Ascending aorta (tissue), 2 donors: ENCODE measurements around the gene GPR65. TPM values are rescaled to one million over a fixed set of nuclear protein-coding genes. Genes with fewer than 3 reads are reported as not detected.

Source experiments
- DNase-seq, 2 donors: peaks; one replicate each; pipeline ENCODE4 v3.0.0-alpha.2; 2019; ENCODE audit warnings: low spot score in 2 of 2
- H3K27ac ChIP-seq, 2 donors: fragments of 200-600 bp; sonication (generic); one replicate each; pipeline ENCODE4 v1.5.1; 2016 to 2017; ENCODE audit warnings: mild to moderate bottlenecking in 1 of 2
- H3K27me3 ChIP-seq: fragments of 200-600 bp; sonication (generic); one replicate; pipeline ENCODE4 v1.5.1; 2017
- H3K36me3 ChIP-seq, 2 donors: fragments of 200-600 bp; sonication (generic); one replicate each; pipeline ENCODE4 v1.5.1; 2016
- H3K4me1 ChIP-seq, 2 donors: fragments of 200-600 bp; sonication (generic); one replicate each; pipeline ENCODE4 v1.5.1; 2016 to 2017; ENCODE audit warnings: mild to moderate bottlenecking in 1 of 2
- H3K4me3 ChIP-seq, 2 donors: fragments of 200-600 bp; sonication (generic); one replicate each; pipeline ENCODE4 v1.5.1; 2016 to 2017; ENCODE audit warnings: mild to moderate bottlenecking in 1 of 2
- H3K9me3 ChIP-seq, 2 donors: fragments of 200-600 bp; sonication (generic); one replicate each; pipeline ENCODE4 v1.5.1; 2016
- CTCF ChIP-seq, 3 experiments: fragments of 200-600 bp in 2 of 3; fragments of 450-650 bp in 1 of 3; sonication (generic) in 2 of 3; IDR thresholded peaks; one replicate each; pipeline ENCODE4 v1.5.1; 2016 to 2019; ENCODE audit warnings: antibody characterized with exemption in 3 of 3, mild to moderate bottlenecking in 1 of 3, moderate library complexity in 1 of 3
- intact Hi-C: fragments of 100-400 bp; cut with DNase I; formaldehyde crosslinking; loops from one replicate; pipeline ENCODE4 v1.15.1; 2023
- total RNA-seq: library from RNA; depleted of rRNA; stranded (reverse); fragments of >200 nt; gene quantifications from one replicate; pipeline ENCODE4 v1.1.0, GENCODE V29; 2016

Gene GPR65
- total RNA-seq, 1 donor from 2014 or later = 0.32 TPM

- Histone ChIP-seq H3K36me3 (no peaks in the 10 kb centered on the region), H3K27me3 (no peaks in the 10 kb centered on the region), H3K27ac (no peak overlapping the region), H3K4me3 (no peak overlapping the region), H3K4me1 (no peaks in the 10 kb centered on the region), H3K9me3 (no peaks in the 10 kb centered on the region)
- no peak for DNase-seq
- intact Hi-C loops = no loop called here
- no peak for TF ChIP-seq CTCF (IDR thresholded peaks at IDR 0.05)
Observed at GRCh38 chr14:88030079-88030478, 25.1 kb downstream of the GPR65 start.

GRCh38 chr14:88030892-88031291 lies 26.0 kb downstream of the GPR65 start:
- Histone ChIP-seq H3K9me3 (no peaks in the 10 kb centered on the region), H3K27me3 (no peaks in the 10 kb centered on the region), H3K4me3 (no peak overlapping the region), H3K27ac (no peak overlapping the region), H3K4me1 (no peaks in the 10 kb centered on the region), H3K36me3 (no peaks in the 10 kb centered on the region)
- no peak for TF ChIP-seq CTCF (IDR thresholded peaks at IDR 0.05)
- no peak for DNase-seq
- intact Hi-C loops = no loop called here

- no peak overlapping the region for H3K27ac ChIP-seq
- intact Hi-C loops = no loop called here
- no peaks in the 10 kb centered on the region for H3K9me3 ChIP-seq
- H3K4me1 ChIP-seq = no peaks in the 10 kb centered on the region
- DNase-seq = no peak
- no peaks in the 10 kb centered on the region for H3K36me3 ChIP-seq
- H3K4me3 ChIP-seq = no peak overlapping the region
- H3K27me3 ChIP-seq = no peaks in the 10 kb centered on the region
- no peak for TF ChIP-seq CTCF (IDR thresholded peaks at IDR 0.05)
Observed at GRCh38 chr14:88032373-88032772, 27.4 kb downstream of the GPR65 start.

- no peaks in the 10 kb centered on the region for H3K4me1 ChIP-seq
- intact Hi-C loops = no loop called here
- no peak for DNase-seq
- no peak overlapping the region for H3K27ac ChIP-seq
- H3K36me3 ChIP-seq = no peaks in the 10 kb centered on the region
- no peaks in the 10 kb centered on the region for H3K9me3 ChIP-seq
- no peak for TF ChIP-seq CTCF (IDR thresholded peaks at IDR 0.05)
- no peaks in the 10 kb centered on the region for H3K27me3 ChIP-seq
- H3K4me3 ChIP-seq = no peak overlapping the region
Observed at GRCh38 chr14:88034076-88034475, 29.1 kb downstream of the GPR65 start.

- no peaks in the 10 kb centered on the region for H3K27me3 ChIP-seq
- H3K27ac ChIP-seq = no peak overlapping the region
- DNase-seq = no peak
- intact Hi-C loops = no loop called here
- H3K9me3 ChIP-seq = no peaks in the 10 kb centered on the region
- TF ChIP-seq CTCF (IDR thresholded peaks at IDR 0.05) = no peak
- no peak overlapping the region for H3K4me3 ChIP-seq
- H3K4me1 ChIP-seq = no peaks in the 10 kb centered on the region
- no peaks in the 10 kb centered on the region for H3K36me3 ChIP-seq
Observed at GRCh38 chr14:88036422-88036821, 31.5 kb downstream of the GPR65 start.

- Histone ChIP-seq H3K9me3 (no peaks in the 10 kb centered on the region), H3K4me1 (no peaks in the 10 kb centered on the region), H3K4me3 (no peak overlapping the region), H3K36me3 (no peaks in the 10 kb centered on the region), H3K27me3 (no peaks in the 10 kb centered on the region), H3K27ac (no peak overlapping the region)
- DNase-seq = no peak
- intact Hi-C loops = no loop called here
- TF ChIP-seq CTCF (IDR thresholded peaks at IDR 0.05) = no peak
Observed at GRCh38 chr14:88037325-88037724, 32.4 kb downstream of the GPR65 start.
